Left lung (tissue), 10 donors: ENCODE results near the gene CSNK1G2. TPM values are rescaled to one million over a fixed set of nuclear protein-coding genes. Genes with fewer than 3 reads are reported as not detected.
A peak's percentile ranks its signal among the peaks of the same experiment; 100 is the strongest.

Experiments
- ATAC-seq: fragments of 200-7000 bp; cut with Tn5 transposase; one replicate; pipeline ENCODE4 v1.9.1; 2020; ENCODE audit warnings: moderate library complexity
- DNase-seq, 4 donors: peaks; one replicate each; pipeline ENCODE4 v3.0.0-alpha.2; 2013 to 2020
- H3K27ac ChIP-seq, 2 donors: fragments of 200-600 bp; sonication (generic) in 1 of 2; one replicate each; pipeline versions ENCODE4 v1.5.0 to v1.8.0; 2020 to 2021
- H3K27me3 ChIP-seq, 2 donors: fragments of 200-600 bp; sonication (generic) in 1 of 2; one replicate each; pipeline versions ENCODE4 v1.5.0 to v1.8.0; 2020 to 2021
- H3K36me3 ChIP-seq, 2 donors: fragments of 200-600 bp; sonication (generic) in 1 of 2; one replicate each; pipeline versions ENCODE4 v1.5.0 to v1.8.0; 2020 to 2021
- H3K4me1 ChIP-seq, 2 donors: fragments of 200-600 bp; one replicate each; pipeline ENCODE4 v1.8.0; 2021
- H3K4me3 ChIP-seq, 2 donors: fragments of 200-600 bp; sonication (generic) in 1 of 2; one replicate each; pipeline versions ENCODE4 v1.5.0 to v1.8.0; 2020 to 2021; ENCODE audit warnings: mild to moderate bottlenecking in 1 of 2
- H3K9me3 ChIP-seq, 2 donors: fragments of 200-600 bp; sonication (generic) in 1 of 2; one replicate each; pipeline versions ENCODE4 v1.5.0 to v1.8.0; 2020 to 2021
- CTCF ChIP-seq, 2 donors: fragments of 200-600 bp; sonication (generic) in 1 of 2; IDR thresholded peaks; one replicate each; pipeline versions ENCODE4 v1.5.0 to v1.8.0; 2021; ENCODE audit warnings: antibody characterized with exemption in 2 of 2
- intact Hi-C, 2 donors: fragments of 100-400 bp; cut with DNase I; formaldehyde crosslinking; loops; one replicate each; pipeline versions ENCODE4 v1.11.2 to v1.14.2; 2022
- polyA plus RNA-seq, 6 donors: library from polyadenylated mRNA; unstranded; fragments of 120-200 nt; gene quantifications; one replicate each; pipeline ENCODE4 v1.2.1, GENCODE V29; 2013; ENCODE audit not compliant: insufficient read length in 6 of 6
- total RNA-seq, 2 donors: library from RNA; stranded (reverse); fragmentation: NEBNext Ultra II Directional; extraction: Animal tissue kit (Norgen Biotek cat#: 25700); gene quantifications; one replicate each; pipeline ENCODE4 v1.2.1, GENCODE V29; 2021
- donor health status: DM: no; HTN: yes; CAD: no.
- donor health status: DM: no; HTN: no; CAD: no.

The CSNK1G2 gene
- total and polyA plus RNA-seq, 8 donors, result 35.6 to 64.5 (median 44.6) TPM

GRCh38 chr19:1953037-1953436, 12.1 kb downstream of the CSNK1G2 start:
- Histone ChIP-seq H3K4me3 (no peak overlapping the region), H3K27ac (no peak overlapping the region), H3K36me3 (peaks cover 0 to 30% of the 10 kb centered on the region in 2 donors), H3K9me3 (no peaks in the 10 kb centered on the region), H3K27me3 (no peaks in the 10 kb centered on the region), H3K4me1 (peaks cover 0 to 21% of the 10 kb centered on the region in 2 donors)
- peak in 1 of 4 donors; percentile 49 for DNase-seq
- no peak for TF ChIP-seq CTCF (IDR thresholded peaks at IDR 0.05)
- ATAC-seq, result no peak
- intact Hi-C loops, result no loop called here

DNA sequence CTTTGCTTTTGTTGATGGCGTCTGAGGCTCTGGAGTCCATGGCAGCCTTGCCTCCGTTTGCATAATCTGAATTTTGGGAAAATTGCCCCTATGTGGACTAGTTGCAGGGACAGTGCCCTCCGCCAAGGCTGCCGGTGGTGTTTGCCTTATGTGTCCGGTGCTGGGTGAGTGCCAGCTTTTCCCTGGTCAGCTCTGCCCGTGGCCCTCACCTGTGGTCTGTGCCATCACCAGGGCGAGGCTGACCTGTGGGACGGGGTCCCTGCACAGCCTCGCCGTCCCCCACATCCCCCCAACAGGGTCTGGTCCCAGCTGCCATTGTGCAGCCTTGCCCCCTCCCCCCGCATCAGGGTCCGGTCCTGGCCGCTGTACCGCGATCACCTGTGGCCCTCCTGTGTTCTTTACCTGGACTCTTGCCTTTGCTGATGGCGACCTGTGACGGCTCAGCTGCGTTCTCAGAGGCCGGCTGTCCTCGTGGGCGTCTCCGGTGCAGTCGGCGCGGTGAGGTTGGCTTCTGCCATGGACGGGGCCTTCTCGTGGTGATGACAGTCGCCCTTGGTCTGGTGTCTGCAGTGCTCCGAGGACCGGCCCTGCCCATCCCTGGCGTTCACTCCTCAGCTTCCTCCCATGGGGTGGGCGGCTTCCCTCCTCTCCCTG, 12.6 kb downstream of the CSNK1G2 start:
- no peak for TF ChIP-seq CTCF (IDR thresholded peaks at IDR 0.05)
- no peaks in the 10 kb centered on the region for H3K27me3 ChIP-seq
- intact Hi-C loops, result no loop called here
- ATAC-seq (no peak), DNase-seq (peak in 1 of 4 donors; percentile 54)
- no peak overlapping the region for H3K4me3 ChIP-seq
- no peaks in the 10 kb centered on the region for H3K9me3 ChIP-seq
- no peak overlapping the region for H3K27ac ChIP-seq
- H3K36me3 ChIP-seq, result peaks cover 0 to 30% of the 10 kb centered on the region in 2 donors
- H3K4me1 ChIP-seq, result peaks cover 0 to 17% of the 10 kb centered on the region in 2 donors

GRCh38 chr19:1954532-1954933, 13.6 kb downstream of the CSNK1G2 start:
- no peak overlapping the region for H3K27ac ChIP-seq
- H3K36me3 ChIP-seq, result peaks cover 0 to 30% of the 10 kb centered on the region in 2 donors
- DNase-seq (peak in 1 of 4 donors; percentile 59), ATAC-seq (no peak)
- no peak overlapping the region for H3K4me3 ChIP-seq
- no peak for TF ChIP-seq CTCF (IDR thresholded peaks at IDR 0.05)
- H3K27me3 ChIP-seq, result no peaks in the 10 kb centered on the region
- intact Hi-C loops, result no loop called here
- no peaks in the 10 kb centered on the region for H3K9me3 ChIP-seq
- peaks cover 0 to 12% of the 10 kb centered on the region in 2 donors for H3K4me1 ChIP-seq

DNA sequence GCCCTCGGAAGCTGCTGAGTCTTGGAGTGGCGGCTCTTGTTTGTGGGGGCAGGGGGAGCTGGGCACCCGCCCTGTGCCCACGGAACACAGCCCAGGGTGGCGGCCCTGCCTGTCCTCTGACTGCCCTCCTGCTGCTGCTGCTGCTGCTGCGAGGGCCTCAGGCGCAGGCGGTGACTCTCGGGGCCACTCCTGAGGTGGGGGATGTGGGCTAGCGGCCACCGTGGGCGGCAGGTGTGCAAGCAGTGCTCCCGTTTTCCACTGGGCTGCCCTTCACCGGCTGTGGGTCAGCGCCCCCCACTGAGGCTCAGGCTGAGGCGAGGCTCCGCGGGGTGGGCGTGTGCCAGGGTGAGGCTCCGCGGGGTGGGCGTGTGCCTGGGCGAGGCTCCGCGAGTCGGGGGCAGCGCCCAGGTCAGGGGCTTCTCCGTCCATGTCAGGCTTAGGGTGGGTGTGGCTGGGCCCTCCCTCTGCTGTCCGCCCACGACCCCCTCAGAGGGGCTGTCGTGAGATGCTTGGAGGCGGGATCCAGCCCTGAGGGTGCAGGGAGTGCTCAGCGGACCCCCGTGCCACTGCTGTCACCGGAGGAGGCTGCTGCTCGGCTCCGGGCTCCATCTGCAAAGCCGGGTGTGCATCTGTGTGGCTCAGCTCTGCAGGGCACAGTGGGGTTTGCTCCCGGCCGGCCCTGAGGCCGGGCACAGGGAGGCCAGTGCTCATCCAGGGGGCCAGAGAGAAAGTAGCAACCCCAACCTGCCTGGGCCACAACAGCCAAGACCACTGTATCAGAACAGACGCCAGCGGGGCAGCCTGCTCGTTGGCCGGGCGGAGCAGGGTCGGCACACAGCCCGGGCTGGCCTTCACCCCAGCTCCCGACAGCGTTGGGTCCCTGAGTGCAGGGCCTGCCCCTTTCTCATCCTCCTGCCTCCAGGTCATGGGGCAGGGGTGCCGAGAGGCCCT, 14.5 kb downstream of the CSNK1G2 start:
- DNase-seq, result peak in 1 of 4 donors; percentile 57
- no peaks in the 10 kb centered on the region for H3K27me3 ChIP-seq
- no peaks in the 10 kb centered on the region for H3K9me3 ChIP-seq
- TF ChIP-seq CTCF (IDR thresholded peaks at IDR 0.05), result no peak
- intact Hi-C loops, result no loop called here
- H3K27ac ChIP-seq, result no peak overlapping the region
- no peak for ATAC-seq
- H3K36me3 ChIP-seq, result peaks cover 0 to 30% of the 10 kb centered on the region in 2 donors
- peaks cover 0 to 12% of the 10 kb centered on the region in 2 donors for H3K4me1 ChIP-seq
- no peak overlapping the region for H3K4me3 ChIP-seq

DNA sequence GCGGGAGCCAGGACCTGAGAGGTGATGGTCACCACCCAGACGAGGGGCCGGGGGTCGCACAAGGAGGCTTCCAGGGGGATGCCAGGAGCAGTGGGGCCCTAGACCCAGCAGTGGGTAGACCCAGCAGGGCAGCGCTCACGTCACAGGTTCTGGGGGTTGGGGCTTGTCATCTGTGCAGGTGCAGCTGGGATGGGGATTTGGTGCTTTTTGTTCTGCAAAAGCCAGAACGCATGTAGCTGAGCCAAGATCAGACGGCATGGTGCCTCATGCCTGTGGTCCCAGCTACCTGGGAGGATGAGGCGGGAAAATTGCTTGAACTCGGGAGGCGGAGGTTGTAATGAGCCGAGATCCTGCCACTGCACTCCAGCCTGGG, 15.1 kb downstream of the CSNK1G2 start:
- Histone ChIP-seq H3K9me3 (no peaks in the 10 kb centered on the region), H3K36me3 (peaks cover 0 to 36% of the 10 kb centered on the region in 2 donors), H3K27ac (no peak overlapping the region), H3K27me3 (no peaks in the 10 kb centered on the region), H3K4me3 (no peak overlapping the region), H3K4me1 (peaks cover 0 to 12% of the 10 kb centered on the region in 2 donors)
- no peak for TF ChIP-seq CTCF (IDR thresholded peaks at IDR 0.05)
- ATAC-seq, result no peak
- no peak for DNase-seq
- intact Hi-C loops, result no loop called here
